Ammon's horn (tissue), 1 donor: Measurements from ENCODE around the gene RABL6.
A peak's percentile ranks its signal among the peaks of the same experiment; 100 is the strongest.
"Not testable (repeated sequence)": the region's sequence is repeated elsewhere in the genome, so short reads cannot be mapped to it uniquely, and the experiment has no call there.

ENCODE experiments used
- DNase-seq: peaks from one replicate; pipeline ENCODE4 v3.0.0-alpha.2; 2016; ENCODE audit warnings: low spot score

RABL6 gene

GRCh38 chr9:136796238-136796774, 11.4 kb upstream of the RABL6 start, which contains the start of gene CCDC183:
Gene CCDC183 (plus strand): TSS chr9:136796338. CDS start chr9:136796398, 60 bp downstream.
- DNase-seq: no peak

- not testable (repeated sequence) for DNase-seq
Observed at GRCh38 chr9:136796775-136797347, 10.9 kb upstream of the RABL6 start.

- DNase-seq: no peak
Observed at GRCh38 chr9:136798708-136799078, 9.1 kb upstream of the RABL6 start.

- no peak for DNase-seq
Observed at GRCh38 chr9:136799079-136799853, 8.5 kb upstream of the RABL6 start.

- peak; percentile 73 for DNase-seq
Observed at GRCh38 chr9:136799854-136800657, 7.7 kb upstream of the RABL6 start.

- DNase-seq: no peak
Observed at GRCh38 chr9:136802321-136802720, 5.4 kb upstream of the RABL6 start.

GRCh38 chr9:136803009-136803550, 4.7 kb upstream of the RABL6 start:
- not testable (repeated sequence) for DNase-seq

- no peak for DNase-seq
Observed at GRCh38 chr9:136803551-136804508, 3.9 kb upstream of the RABL6 start.

GRCh38 chr9:136804509-136805206, 3.1 kb upstream of the RABL6 start:
- no peak for DNase-seq

GRCh38 chr9:136805207-136805740, 2.5 kb upstream of the RABL6 start:
- no peak for DNase-seq

GRCh38 chr9:136806067-136806466, 1.7 kb upstream of the RABL6 start:
- no peak for DNase-seq

GRCh38 chr9:136806631-136807201, 1.0 kb upstream of the RABL6 start:
- DNase-seq: no peak

GRCh38 chr9:136808075-136808805, 492 bp downstream of the RABL6 start:
- DNase-seq: no peak

GRCh38 chr9:136808806-136809158, 1.0 kb downstream of the RABL6 start:
- DNase-seq: no peak

GRCh38 chr9:136814725-136815421, 7.1 kb downstream of the RABL6 start:
- DNase-seq: no peak

- DNase-seq: no peak
Observed at GRCh38 chr9:136815422-136815782, 7.7 kb downstream of the RABL6 start.

- peak; percentile 42 for DNase-seq
Observed at GRCh38 chr9:136820971-136821825, 13.4 kb downstream of the RABL6 start.
